ENCODE results near the gene XPC. TPM values are rescaled to one million over a fixed set of nuclear protein-coding genes. Genes with fewer than 3 reads are reported as not detected.
A peak's percentile ranks its signal among the peaks of the same experiment; 100 is the strongest.

XPC gene
- total RNA-seq, 4 donors from 2014 or later: 27.6 to 73.0 (median 34.4) TPM

- H3K27ac ChIP-seq: peak overlapping the region in 2 of 4 donors; percentile 86 to 93
- no peaks in the 10 kb centered on the region for H3K9me3 ChIP-seq
- whole genome bisulfite sequencing, 2 donors (ENCODE audit: low coverage in 1 of 2): 60% methylated on average over 1 of the region's 5 CpGs; no CpG with 5 or more reads in 1 of the 2 donors
- H3K36me3 ChIP-seq: peaks cover 0 to 76% of the 10 kb centered on the region in 2 donors
- ATAC-seq: no peak
- no peak for TF ChIP-seq POLR2A (IDR thresholded peaks at IDR 0.05)
- no peak for TF ChIP-seq CTCF (IDR thresholded peaks at IDR 0.05)
- no peaks in the 10 kb centered on the region for H3K27me3 ChIP-seq
- H3K4me3 ChIP-seq: no peak overlapping the region
- peaks cover 3 to 58% (median 20%) of the 10 kb centered on the region in 3 donors for H3K4me1 ChIP-seq
Measured at GRCh38 chr3:14139771-14140170, 38.6 kb downstream of the XPC start.

- Histone ChIP-seq H3K27me3 (no peaks in the 10 kb centered on the region), H3K4me3 (no peak overlapping the region), H3K4me1 (peaks cover 1 to 51% (median 17%) of the 10 kb centered on the region in 3 donors), H3K36me3 (peaks cover 0 to 83% of the 10 kb centered on the region in 2 donors), H3K9me3 (no peaks in the 10 kb centered on the region), H3K27ac (peak overlapping the region in 3 of 4 donors; percentile 4 to 93 (median 86))
- TF ChIP-seq EP300 (IDR thresholded peaks at IDR 0.05) (no peak), CTCF (IDR thresholded peaks at IDR 0.05) (no peak), POLR2A (IDR thresholded peaks at IDR 0.05) (no peak), POLR2AphosphoS5 (IDR thresholded peaks at IDR 0.05) (no peak)
- no peak for ATAC-seq
- 80 to 84% methylated on average over 1 to 3 of the region's 14 CpGs for WGBS, 2 donors (ENCODE audit: low coverage in 1 of 2)
Measured at GRCh38 chr3:14138878-14139655, 39.3 kb downstream of the XPC start.

GRCh38 chr3:14138109-14138877, 40.1 kb downstream of the XPC start:
- Histone ChIP-seq H3K9me3 (no peaks in the 10 kb centered on the region), H3K36me3 (peaks cover 0 to 91% of the 10 kb centered on the region in 2 donors), H3K4me1 (peaks cover 0 to 43% (median 12%) of the 10 kb centered on the region in 3 donors), H3K4me3 (no peak overlapping the region), H3K27me3 (no peaks in the 10 kb centered on the region), H3K27ac (peak overlapping the region in 2 of 4 donors; percentile 20 to 57)
- TF ChIP-seq POLR2A (IDR thresholded peaks at IDR 0.05): no peak
- TF ChIP-seq CTCF (IDR thresholded peaks at IDR 0.05): no peak
- ATAC-seq: no peak
- WGBS, 2 donors (ENCODE audit: low coverage in 1 of 2): 83 to 94% methylated on average over 2 to 12 of the region's 16 CpGs

- H3K4me1 ChIP-seq: peaks cover 0 to 35% (median 6%) of the 10 kb centered on the region in 3 donors
- no peak overlapping the region for H3K4me3 ChIP-seq
- peak overlapping the region in 3 of 4 donors; percentile 38 to 63 (median 57) for H3K27ac ChIP-seq
- no peaks in the 10 kb centered on the region for H3K27me3 ChIP-seq
- 50% methylated on average over 2 of the region's 3 CpGs; no CpG with 5 or more reads in 1 of the 2 donors for WGBS, 2 donors (ENCODE audit: low coverage in 1 of 2)
- no peaks in the 10 kb centered on the region for H3K9me3 ChIP-seq
- TF ChIP-seq EP300 (IDR thresholded peaks at IDR 0.05) (no peak), POLR2AphosphoS5 (IDR thresholded peaks at IDR 0.05) (no peak), POLR2A (IDR thresholded peaks at IDR 0.05) (no peak), CTCF (IDR thresholded peaks at IDR 0.05) (no peak)
- peaks cover 0 to 99% of the 10 kb centered on the region in 2 donors for H3K36me3 ChIP-seq
- no peak for ATAC-seq
Measured at GRCh38 chr3:14137445-14137844, 41.0 kb downstream of the XPC start.
